GM11168 (cell line): ENCODE data around the gene SLC9C2.
"Not testable (repeated sequence)": the region's sequence is repeated elsewhere in the genome, so short reads cannot be mapped to it uniquely, and the experiment has no call there.

Source experiments
- in situ Hi-C: fragments of 300-500 bp; cut with MboI; formaldehyde crosslinking; loops from one replicate; pipeline ENCODE4 v1.12.0; 2022; ENCODE audit warnings: low sequenced_read_pairs; ENCODE audit not compliant: unreplicated experiment

SLC9C2 gene

GRCh38 chr1:173491508-173491907 lies 111.4 kb downstream of the SLC9C2 start:
- in situ Hi-C loops: no loop called here

GRCh38 chr1:173489929-173490328 lies 112.9 kb downstream of the SLC9C2 start:
- in situ Hi-C loops: no loop called here

GRCh38 chr1:173489149-173489600 lies 113.7 kb downstream of the SLC9C2 start:
- in situ Hi-C loops: no loop called here

GRCh38 chr1:173488001-173488400 lies 114.9 kb downstream of the SLC9C2 start:
- in situ Hi-C loops: no loop called here

- in situ Hi-C loops: no loop called here
Observed at GRCh38 chr1:173485401-173485800, 117.5 kb downstream of the SLC9C2 start.

GRCh38 chr1:173484276-173484675 lies 118.6 kb downstream of the SLC9C2 start:
- in situ Hi-C loops: no loop called here

GRCh38 chr1:173482683-173483082 lies 120.2 kb downstream of the SLC9C2 start:
- in situ Hi-C loops: no loop called here

- in situ Hi-C loops: no loop called here
Observed at GRCh38 chr1:173481195-173481772, 121.6 kb downstream of the SLC9C2 start.

GRCh38 chr1:173479649-173480048 lies 123.2 kb downstream of the SLC9C2 start:
- in situ Hi-C loops: no loop called here

GRCh38 chr1:173478094-173478674 lies 124.7 kb downstream of the SLC9C2 start:
- in situ Hi-C loops: no loop called here

- in situ Hi-C loops: no loop called here
Observed at GRCh38 chr1:173477286-173478093, 125.4 kb downstream of the SLC9C2 start, which contains the start of gene PRDX6. Gene PRDX6 (plus strand): TSS chr1:173477335. CDS start chr1:173477398, 63 bp downstream.

GRCh38 chr1:173476665-173477285 lies 126.1 kb downstream of the SLC9C2 start:
- in situ Hi-C loops: no loop called here

GRCh38 chr1:173476197-173476664 lies 126.6 kb downstream of the SLC9C2 start:
- in situ Hi-C loops: no loop called here

- in situ Hi-C loops: no loop called here
Observed at GRCh38 chr1:173475564-173476196, 127.2 kb downstream of the SLC9C2 start.

- in situ Hi-C loops: not testable (repeated sequence)
Observed at GRCh38 chr1:173474780-173475421, 128.0 kb downstream of the SLC9C2 start.

- in situ Hi-C loops: no loop called here
Observed at GRCh38 chr1:173474097-173474779, 128.6 kb downstream of the SLC9C2 start.

GRCh38 chr1:173473599-173474011 lies 129.3 kb downstream of the SLC9C2 start:
- in situ Hi-C loops: no loop called here

GRCh38 chr1:173470608-173471007 lies 132.3 kb downstream of the SLC9C2 start:
- in situ Hi-C loops: no loop called here

GRCh38 chr1:173469656-173470055 lies 133.2 kb downstream of the SLC9C2 start:
- in situ Hi-C loops: no loop called here
